Right cardiac atrium (tissue), 5 donors: ENCODE data around the gene EID3. TPM values are rescaled to one million over a fixed set of nuclear protein-coding genes. Genes with fewer than 3 reads are reported as not detected.
A peak's percentile ranks its signal among the peaks of the same experiment; 100 is the strongest.

Experiments
- ATAC-seq, 2 donors: fragments of 200-7000 bp; cut with Tn5 transposase; one replicate each; pipeline versions ENCODE4 v1.8.0 to v1.9.1; 2020; ENCODE audit warnings: moderate library complexity in 2 of 2, mild to moderate bottlenecking in 1 of 2
- DNase-seq, 3 donors: peaks; one replicate each; pipeline ENCODE4 v3.0.0-alpha.2; 2020
- H3K27ac ChIP-seq: one replicate; pipeline ENCODE4 v1.5.1; 2013; ENCODE audit warnings: mild to moderate bottlenecking, low read length, control low read depth, moderate library complexity
- H3K27me3 ChIP-seq: one replicate; pipeline ENCODE4 v1.6.1; 2013; ENCODE audit not compliant: control insufficient read depth, insufficient read depth
- H3K4me1 ChIP-seq: one replicate; pipeline ENCODE4 v1.6.1; 2013; ENCODE audit warnings: low read length; ENCODE audit not compliant: control insufficient read depth, insufficient read depth
- H3K4me3 ChIP-seq: one replicate; pipeline ENCODE4 v1.5.1; 2013; ENCODE audit warnings: low read length, control low read depth
- H3K9me3 ChIP-seq: one replicate; pipeline ENCODE4 v1.6.1; 2013; ENCODE audit warnings: low read length; ENCODE audit not compliant: control insufficient read depth
- WGBS: extraction: QIAGEN DNeasy Blood & Tissue Kit; methylation state at CpG from one replicate; pipeline ENCODE4 v1.1.7; 2013; 5-methylcytosine and 5-hydroxymethylcytosine counted together
- intact Hi-C, 4 donors: fragments of 100-400 bp; cut with DNase I; formaldehyde crosslinking; loops; one replicate each; pipeline versions ENCODE4 v1.11.0 to v1.14.0; 2022 to 2023
- polyA plus RNA-seq: library from polyadenylated mRNA; stranded (reverse); fragments of 200-250 nt; gene quantifications from one replicate; pipeline ENCODE4 v1.2.3, GENCODE V29; 2013
- total RNA-seq, 4 donors: library from RNA; stranded (reverse); fragmentation: NEBNext Ultra II Directional; extraction: Animal tissue kit (Norgen Biotek cat#: 25700); gene quantifications; one replicate each; pipeline ENCODE4 v1.2.1, GENCODE V29; 2021
- donor health status: healthy with polysubstance abuse.
- donor health status: DM: no; HTN: yes; CAD: no.
- donor health status: DM: no; HTN: no; CAD: no.
- donor health status: DM: no; HTN: yes; CAD: no; lungs with severe emphysema.
- donor health status: DM: yes; HTN: yes; CAD: no.

Gene EID3
- total and polyA plus RNA-seq, 5 donors: 1.2 to 2.3 (median 1.7) TPM

DNA sequence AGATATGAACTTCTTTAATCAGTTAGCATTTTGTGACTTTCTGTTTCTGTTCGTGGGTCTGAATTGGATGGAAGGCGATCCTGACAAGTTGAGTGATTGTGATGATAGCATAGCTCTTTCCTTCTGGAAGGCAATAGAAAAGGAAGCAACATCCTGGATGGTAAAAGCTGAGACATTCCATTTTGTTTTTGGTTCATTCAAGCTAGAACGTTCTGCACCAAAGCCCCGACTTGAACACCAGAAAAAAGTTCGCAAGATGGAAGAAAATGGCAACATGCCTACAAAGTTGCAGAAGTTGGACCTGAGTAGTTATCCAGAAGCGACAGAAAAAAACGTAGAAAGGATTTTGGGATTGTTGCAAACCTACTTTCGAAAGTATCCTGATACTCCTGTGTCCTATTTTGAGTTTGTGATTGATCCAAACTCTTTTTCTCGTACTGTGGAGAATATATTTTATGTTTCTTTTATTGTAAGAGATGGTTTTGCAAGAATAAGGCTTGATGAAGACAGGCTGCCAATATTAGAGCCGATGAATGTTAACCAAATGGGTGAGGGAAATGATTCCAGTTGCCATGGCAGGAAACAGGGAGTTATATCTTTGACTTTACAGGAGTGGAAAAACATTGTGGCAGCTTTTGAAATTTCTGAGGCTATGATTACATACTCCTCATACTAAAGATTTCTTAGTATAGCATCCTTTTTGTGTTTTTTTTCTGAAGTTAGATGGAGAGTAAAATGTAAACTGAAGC is 896 bp downstream of the EID3 start:
- ATAC-seq (no peak), DNase-seq (no peak)
- H3K9me3 ChIP-seq: no peaks in the 10 kb centered on the region
- H3K4me3 ChIP-seq: peak overlapping the region; percentile 29
- peaks cover 14% of the 10 kb centered on the region for H3K4me1 ChIP-seq
- no peak overlapping the region for H3K27ac ChIP-seq
- WGBS: 77% methylated on average over 10 of the region's 10 CpGs
- intact Hi-C loops: loop anchor here in 2 of 4 donors (5.0 kb wide), 1 partner anchor 87 kb away; the partner anchor contains the start of gene TXNRD1 (in 2 of the 2)
- H3K27me3 ChIP-seq: no peaks in the 10 kb centered on the region

DNA sequence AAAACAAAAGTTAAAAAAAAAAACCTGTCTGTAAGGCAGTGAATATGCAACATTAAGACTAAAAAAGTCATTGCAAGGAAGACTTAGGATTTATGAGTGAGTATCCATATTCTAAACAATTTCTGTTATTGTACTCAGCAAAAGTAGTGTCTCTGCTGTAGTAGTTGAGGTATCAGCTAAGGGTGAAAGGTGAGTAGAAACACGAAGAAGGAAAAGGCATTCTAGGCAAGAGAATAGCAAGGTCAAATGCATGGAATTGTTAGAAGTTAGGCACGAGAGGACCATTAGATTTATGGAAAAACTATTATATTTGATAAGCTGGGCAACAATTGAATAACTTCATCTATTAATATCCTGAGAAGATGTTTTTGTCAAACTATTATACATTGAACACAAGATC is 1.8 kb downstream of the EID3 start:
- Histone ChIP-seq H3K4me3 (no peak overlapping the region), H3K27ac (no peak overlapping the region), H3K27me3 (no peaks in the 10 kb centered on the region), H3K9me3 (no peaks in the 10 kb centered on the region), H3K4me1 (peaks cover 14% of the 10 kb centered on the region)
- ATAC-seq (no peak), DNase-seq (no peak)
- WGBS: 76% methylated on average over 2 of the region's 2 CpGs
- intact Hi-C loops: no loop called here

DNA sequence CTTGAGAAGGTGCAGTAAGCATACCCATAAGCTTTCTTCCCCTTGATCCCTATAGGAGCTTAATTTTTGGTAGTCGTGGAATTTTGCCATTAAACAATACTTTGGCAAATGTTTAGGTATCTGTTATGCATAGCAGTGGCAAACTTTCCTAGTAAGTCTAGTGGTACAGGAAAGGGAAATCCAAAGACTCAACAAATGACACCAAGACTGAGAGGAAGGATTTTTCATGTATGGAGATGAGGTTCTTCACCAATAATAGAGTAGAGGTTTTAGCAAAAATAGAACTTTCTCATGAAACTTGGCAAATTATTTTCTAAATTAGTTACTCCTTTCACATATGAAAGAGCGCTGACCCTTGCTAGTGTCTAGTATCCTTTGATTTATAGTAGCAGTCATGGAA is 2.8 kb downstream of the EID3 start:
- intact Hi-C loops: no loop called here
- WGBS: 65% methylated on average over 2 of the region's 2 CpGs
- H3K4me3 ChIP-seq: no peak overlapping the region
- no peak for DNase-seq
- no peak for ATAC-seq
- H3K4me1 ChIP-seq: peaks cover 14% of the 10 kb centered on the region
- H3K27ac ChIP-seq: no peak overlapping the region
- H3K9me3 ChIP-seq: no peaks in the 10 kb centered on the region
- no peaks in the 10 kb centered on the region for H3K27me3 ChIP-seq

DNA sequence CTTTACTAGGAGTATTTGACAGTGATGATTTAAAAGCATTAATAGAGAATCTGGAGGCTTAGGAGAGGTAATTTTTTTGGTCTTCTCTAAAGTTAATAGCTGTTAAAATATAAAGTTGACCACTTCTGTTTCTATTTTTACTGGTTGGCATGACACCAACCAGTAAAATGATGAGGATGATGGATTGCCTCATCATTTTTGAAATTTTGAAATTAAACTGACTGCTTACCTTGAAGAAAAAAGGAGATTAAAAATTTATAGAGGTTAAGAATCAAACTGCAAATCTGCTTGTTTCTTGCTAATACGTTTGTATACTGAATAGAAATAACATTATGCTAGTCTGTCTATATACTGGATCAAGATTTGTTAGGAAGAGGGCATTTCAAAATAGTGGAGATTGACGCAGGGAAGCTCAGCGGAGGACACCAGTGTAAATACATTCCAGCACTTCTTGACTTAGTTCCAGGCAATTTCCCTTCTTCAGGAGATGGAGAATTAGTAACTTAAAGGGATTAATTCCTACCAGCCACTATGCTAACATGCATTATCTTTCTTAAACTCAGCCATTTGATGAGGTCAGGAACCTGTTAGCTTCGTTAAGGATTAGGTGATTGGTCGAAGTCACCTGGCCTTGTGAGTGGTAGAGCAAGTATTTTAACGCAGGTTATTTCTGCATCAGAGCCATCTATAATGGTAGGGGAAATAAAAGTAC is 3.6 kb downstream of the EID3 start:
- 84% methylated on average over 6 of the region's 6 CpGs for WGBS
- intact Hi-C loops: no loop called here
- DNase-seq (no peak), ATAC-seq (no peak)
- Histone ChIP-seq H3K4me1 (peaks cover 14% of the 10 kb centered on the region), H3K4me3 (no peak overlapping the region), H3K27me3 (no peaks in the 10 kb centered on the region), H3K27ac (no peak overlapping the region), H3K9me3 (no peaks in the 10 kb centered on the region)

DNA sequence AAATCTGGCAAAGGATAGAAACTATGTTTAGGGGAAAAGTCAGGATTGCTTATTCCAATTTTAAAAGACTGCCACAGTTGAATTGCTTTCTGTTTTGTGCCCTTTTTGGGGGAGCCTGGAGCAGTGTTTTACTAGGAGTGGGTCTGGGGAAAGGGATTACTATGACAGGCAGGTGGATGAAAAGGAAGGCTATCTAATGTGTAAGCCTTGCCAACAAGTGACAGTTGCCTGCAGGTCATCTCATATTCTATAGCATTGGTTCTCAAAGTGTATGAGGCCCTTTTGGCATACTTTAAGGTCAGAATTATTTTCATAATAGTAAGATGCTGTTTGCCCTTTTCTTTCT is 4.1 kb downstream of the EID3 start:
- H3K4me3 ChIP-seq: no peak overlapping the region
- no peaks in the 10 kb centered on the region for H3K27me3 ChIP-seq
- no peak for ATAC-seq
- no peak for DNase-seq
- H3K9me3 ChIP-seq: no peaks in the 10 kb centered on the region
- no peak overlapping the region for H3K27ac ChIP-seq
- intact Hi-C loops: no loop called here
- peaks cover 14% of the 10 kb centered on the region for H3K4me1 ChIP-seq

DNA sequence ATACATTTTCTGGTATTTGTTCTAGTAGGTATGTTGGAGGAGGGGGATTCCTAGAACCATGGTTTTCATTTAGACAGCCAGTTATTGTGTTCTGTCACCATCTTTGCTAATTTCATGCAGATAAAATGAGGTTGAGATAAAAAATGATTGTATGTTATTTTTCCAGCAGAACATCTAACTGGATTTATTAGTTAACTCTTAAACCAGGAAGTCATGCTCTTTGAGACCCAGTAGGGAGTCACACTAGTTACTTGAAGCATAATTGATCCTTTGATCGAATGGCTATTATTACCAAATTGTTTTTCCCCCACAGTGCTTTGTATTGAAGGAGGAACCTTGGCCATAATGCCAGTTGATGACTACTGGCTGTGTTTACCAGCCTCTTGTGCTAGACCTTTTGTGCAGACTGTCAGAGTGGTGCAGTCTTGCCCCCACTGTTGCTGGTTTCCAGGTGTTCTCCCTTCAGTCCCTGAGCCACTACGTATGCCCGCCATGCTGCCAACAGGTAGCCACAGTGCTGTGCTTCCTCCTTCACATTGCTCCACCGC is 6.0 kb downstream of the EID3 start:
- no peak overlapping the region for H3K27ac ChIP-seq
- no peaks in the 10 kb centered on the region for H3K9me3 ChIP-seq
- no peak overlapping the region for H3K4me3 ChIP-seq
- ATAC-seq: no peak
- peak in 1 of 3 donors; percentile 28 for DNase-seq
- intact Hi-C loops: no loop called here
- over 99% methylated on average over 4 of the region's 4 CpGs for WGBS
- H3K4me1 ChIP-seq: peaks cover 2% of the 10 kb centered on the region
- no peaks in the 10 kb centered on the region for H3K27me3 ChIP-seq

DNA sequence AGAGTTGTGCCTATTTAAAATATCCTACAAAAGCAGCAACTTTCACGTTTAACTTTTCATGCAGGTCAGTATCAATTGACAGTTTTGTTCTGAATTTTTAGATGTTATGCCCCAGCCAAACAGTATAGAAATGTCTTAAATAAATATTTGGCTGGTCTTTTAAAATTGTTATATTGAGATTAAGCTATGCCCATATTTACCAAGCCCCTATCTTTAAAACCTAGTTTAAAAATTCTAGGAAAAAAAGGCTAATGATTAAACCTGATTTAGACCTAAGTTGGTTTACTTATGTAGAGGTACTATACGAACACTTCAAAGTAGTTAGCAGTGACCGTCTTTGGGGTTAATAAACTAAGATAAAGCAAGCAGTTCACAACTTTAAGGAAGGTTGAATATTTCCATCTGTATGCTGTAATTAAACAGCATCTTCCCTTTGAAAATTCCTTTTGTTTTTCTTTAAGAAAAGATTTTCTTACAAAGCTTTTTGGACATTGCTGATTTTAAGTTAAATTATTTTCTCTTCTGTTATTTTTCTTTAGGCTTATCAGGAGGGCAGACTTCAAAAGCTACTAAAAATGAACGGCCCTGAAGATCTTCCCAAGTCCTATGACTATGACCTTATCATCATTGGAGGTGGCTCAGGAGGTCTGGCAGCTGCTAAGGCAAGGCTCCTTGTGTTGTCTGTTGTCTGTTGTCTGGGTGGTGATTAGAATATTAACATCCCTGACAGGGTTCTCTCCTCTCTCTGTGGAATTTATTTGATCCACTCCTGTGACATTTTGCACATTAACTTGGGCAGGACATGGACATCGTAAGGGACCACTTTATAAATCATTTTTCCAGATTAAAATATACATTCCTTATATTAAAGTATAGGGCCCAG is 7.5 kb downstream of the EID3 start:
- no peaks in the 10 kb centered on the region for H3K9me3 ChIP-seq
- peaks cover under 1% of the 10 kb centered on the region for H3K4me1 ChIP-seq
- 78% methylated on average over 5 of the region's 5 CpGs for WGBS
- H3K4me3 ChIP-seq: no peak overlapping the region
- no peak overlapping the region for H3K27ac ChIP-seq
- no peaks in the 10 kb centered on the region for H3K27me3 ChIP-seq
- ATAC-seq (no peak), DNase-seq (no peak)
- intact Hi-C loops: no loop called here

DNA sequence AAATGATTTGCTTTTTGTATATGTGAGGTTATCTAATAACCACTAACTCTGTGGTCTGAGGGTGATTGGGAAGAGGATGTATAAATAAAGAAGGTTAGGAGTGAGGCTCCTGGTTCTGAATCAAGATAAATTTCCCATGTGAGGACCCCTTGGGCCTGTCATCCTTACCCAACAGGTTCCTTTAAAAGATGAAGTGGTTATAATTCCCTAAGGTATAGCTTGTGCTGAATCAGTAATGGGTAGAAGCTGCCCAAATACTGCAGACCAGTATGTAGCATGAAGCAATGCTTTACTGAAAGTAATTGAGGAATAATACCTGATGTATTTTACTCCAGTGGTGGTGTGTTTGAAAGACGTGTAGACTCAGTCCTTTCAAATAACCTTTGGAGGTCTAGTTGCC is 8.7 kb downstream of the EID3 start:
- H3K9me3 ChIP-seq: no peaks in the 10 kb centered on the region
- 78% methylated on average over 1 of the region's 1 CpG for WGBS
- intact Hi-C loops: no loop called here

DNA sequence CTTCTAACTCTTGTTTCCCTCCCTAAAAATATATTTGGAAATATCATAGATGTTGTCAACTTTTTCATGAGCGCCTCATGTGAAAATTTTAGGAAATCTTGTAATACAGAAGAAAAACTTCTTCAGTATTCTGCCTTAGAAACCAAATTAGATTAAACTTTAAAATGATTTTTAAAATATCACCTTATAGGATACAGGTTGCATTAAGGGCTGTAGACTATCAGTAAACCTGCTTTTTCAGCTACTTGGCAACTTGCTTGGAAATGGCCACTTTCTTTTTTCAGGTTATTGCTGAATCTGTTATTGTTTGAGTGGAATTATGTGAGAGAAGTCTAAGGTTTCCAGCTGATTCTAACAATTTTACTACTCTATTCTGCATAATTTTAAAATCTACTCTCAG is 9.1 kb downstream of the EID3 start:
- DNase-seq (no peak), ATAC-seq (no peak)
- 96% methylated on average over 1 of the region's 1 CpG for WGBS
- no peak overlapping the region for H3K4me3 ChIP-seq
- H3K4me1 ChIP-seq: no peaks in the 10 kb centered on the region
- no peaks in the 10 kb centered on the region for H3K27me3 ChIP-seq
- no peak overlapping the region for H3K27ac ChIP-seq
- no peaks in the 10 kb centered on the region for H3K9me3 ChIP-seq
- intact Hi-C loops: no loop called here

More for the DNA sequence above, 8.7 kb downstream of the EID3 start:
- H3K4me1 ChIP-seq: no peaks in the 10 kb centered on the region
- H3K4me3 ChIP-seq: no peak overlapping the region
- no peak overlapping the region for H3K27ac ChIP-seq
- no peaks in the 10 kb centered on the region for H3K27me3 ChIP-seq
- ATAC-seq: no peak
- DNase-seq: no peak

DNA sequence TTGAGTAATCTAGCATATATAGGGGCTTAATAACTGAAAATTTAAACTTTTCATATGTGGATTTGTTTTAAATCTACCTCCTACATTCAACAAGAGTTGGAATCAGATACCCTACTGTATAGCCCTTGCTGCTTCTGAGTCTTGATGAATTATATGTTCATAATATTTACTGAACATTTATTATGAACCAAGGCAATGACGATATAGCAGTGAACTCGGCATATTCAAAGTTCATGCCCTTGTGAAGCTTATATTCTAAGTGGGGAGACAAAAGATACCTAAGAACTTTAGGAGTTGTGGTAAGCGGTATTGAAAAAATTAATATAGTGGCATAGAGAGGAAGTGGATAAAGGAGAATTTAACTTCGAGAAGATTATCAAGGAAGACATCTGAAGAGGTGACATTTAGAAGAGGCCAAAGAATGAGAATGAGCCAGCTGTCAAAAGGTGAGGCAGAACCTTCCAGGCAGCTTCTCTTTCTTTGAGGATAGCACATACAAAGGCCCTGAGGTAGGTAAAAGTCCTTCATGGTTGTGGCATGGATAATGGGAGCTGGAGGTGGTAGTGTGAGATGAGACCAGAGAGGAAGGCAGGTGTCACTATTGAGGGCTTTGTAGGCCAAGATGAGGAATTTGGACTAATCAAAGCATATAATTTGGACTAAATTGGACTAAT is 10.2 kb downstream of the EID3 start:
- Histone ChIP-seq H3K4me3 (no peak overlapping the region), H3K4me1 (no peaks in the 10 kb centered on the region), H3K27ac (no peak overlapping the region), H3K27me3 (no peaks in the 10 kb centered on the region), H3K9me3 (no peaks in the 10 kb centered on the region)
- intact Hi-C loops: no loop called here
- DNase-seq (no peak), ATAC-seq (no peak)
- WGBS: 82% methylated on average over 4 of the region's 4 CpGs
